Neural crest cell (in vitro differentiated cells): ENCODE results near the gene PIGT. TPM values are rescaled to one million over a fixed set of nuclear protein-coding genes. Genes with fewer than 3 reads are reported as not detected.

Experiments
- DNase-seq: peaks from one replicate; pipeline ENCODE4 v3.0.0; 2021; ENCODE audit warnings: low read depth, mixed read lengths, low spot score
- H3K27ac Mint-ChIP-seq: one replicate; pipeline ENCODE4 v1.8.0; 2021; ENCODE audit warnings: mild to moderate bottlenecking, mixed read lengths; ENCODE audit not compliant: unreplicated experiment
- H3K27me3 Mint-ChIP-seq: 2 replicates; pipeline ENCODE4 v1.8.0; 2021; ENCODE audit warnings: low read depth, mild to moderate bottlenecking, mixed read lengths
- H3K36me3 Mint-ChIP-seq: 2 replicates; pipeline ENCODE4 v1.8.0; 2021; ENCODE audit warnings: low read depth, mild to moderate bottlenecking, mixed read lengths
- H3K4me1 Mint-ChIP-seq: 2 replicates; pipeline ENCODE4 v1.8.0; 2021; ENCODE audit warnings: mixed read lengths
- H3K4me3 Mint-ChIP-seq: one replicate; pipeline ENCODE4 v1.8.0; 2021; ENCODE audit warnings: mild to moderate bottlenecking, mixed read lengths
- H3K9me3 Mint-ChIP-seq: 2 replicates; pipeline ENCODE4 v1.8.0; 2021; ENCODE audit warnings: mixed read lengths
- CTCF ChIP-seq: fragments of 200-600 bp; sonication (generic); conservative IDR thresholded peaks from 2 replicates; pipeline ENCODE4 v1.5.0; 2021; ENCODE audit warnings: antibody characterized with exemption, mild to moderate bottlenecking
- total RNA-seq: library from RNA; stranded (reverse); gene quantifications from 2 replicates; pipeline ENCODE4 v1.2.1, GENCODE V29; 2021

The PIGT gene
- total RNA-seq, 1 donor from 2014 or later = 64.8 TPM

- H3K27me3 Mint-ChIP-seq = no peaks in the 10 kb centered on the region
- H3K9me3 Mint-ChIP-seq = no peaks in the 10 kb centered on the region
- TF ChIP-seq CTCF = no peak
- DNase-seq = no peak
- peaks cover 2% of the 10 kb centered on the region for H3K36me3 Mint-ChIP-seq
- H3K4me1 Mint-ChIP-seq = no peaks in the 10 kb centered on the region
- H3K27ac Mint-ChIP-seq = no peak overlapping the region
- no peak overlapping the region for H3K4me3 Mint-ChIP-seq
Observed at GRCh38 chr20:45392733-45393132, 23.2 kb upstream of the PIGT start.

GRCh38 chr20:45394221-45395113 lies 21.5 kb upstream of the PIGT start:
- H3K27me3 Mint-ChIP-seq = no peaks in the 10 kb centered on the region
- DNase-seq = no peak
- TF ChIP-seq CTCF = no peak
- H3K9me3 Mint-ChIP-seq = peaks cover 9% of the 10 kb centered on the region
- H3K27ac Mint-ChIP-seq = no peak overlapping the region
- no peaks in the 10 kb centered on the region for H3K4me1 Mint-ChIP-seq
- H3K4me3 Mint-ChIP-seq = no peak overlapping the region
- H3K36me3 Mint-ChIP-seq = peaks cover 5% of the 10 kb centered on the region

GRCh38 chr20:45395114-45395415 lies 20.9 kb upstream of the PIGT start:
- no peak overlapping the region for H3K27ac Mint-ChIP-seq
- H3K9me3 Mint-ChIP-seq = peaks cover 14% of the 10 kb centered on the region
- H3K4me3 Mint-ChIP-seq = no peak overlapping the region
- peaks cover 10% of the 10 kb centered on the region for H3K36me3 Mint-ChIP-seq
- no peak for TF ChIP-seq CTCF
- DNase-seq = no peak
- no peaks in the 10 kb centered on the region for H3K4me1 Mint-ChIP-seq
- no peaks in the 10 kb centered on the region for H3K27me3 Mint-ChIP-seq

GRCh38 chr20:45399018-45399417 lies 16.9 kb upstream of the PIGT start:
- no peaks in the 10 kb centered on the region for H3K4me1 Mint-ChIP-seq
- no peak overlapping the region for H3K27ac Mint-ChIP-seq
- no peak for TF ChIP-seq CTCF
- peaks cover 20% of the 10 kb centered on the region for H3K36me3 Mint-ChIP-seq
- no peak for DNase-seq
- no peak overlapping the region for H3K4me3 Mint-ChIP-seq
- H3K9me3 Mint-ChIP-seq = peaks cover 25% of the 10 kb centered on the region
- H3K27me3 Mint-ChIP-seq = peaks cover 6% of the 10 kb centered on the region

- H3K36me3 Mint-ChIP-seq = peaks cover 23% of the 10 kb centered on the region
- H3K9me3 Mint-ChIP-seq = peaks cover 25% of the 10 kb centered on the region
- no peak overlapping the region for H3K4me3 Mint-ChIP-seq
- no peak overlapping the region for H3K27ac Mint-ChIP-seq
- DNase-seq = no peak
- TF ChIP-seq CTCF = no peak
- peaks cover 20% of the 10 kb centered on the region for H3K27me3 Mint-ChIP-seq
- H3K4me1 Mint-ChIP-seq = peaks cover 4% of the 10 kb centered on the region
Observed at GRCh38 chr20:45400346-45401031, 15.5 kb upstream of the PIGT start.
